K562 (cell line): Measurements from ENCODE around the gene CD109. TPM values are rescaled to one million over a fixed set of nuclear protein-coding genes. Genes with fewer than 3 reads are reported as not detected.

Experiments
- ATAC-seq: fragments of 200-7000 bp; cut with Tn5 transposase; 3 replicates; pipeline ENCODE4 v1.9.1; 2020; ENCODE audit warnings: moderate library complexity
- BruUV-seq: library from RNA; stranded (reverse); fragments of 400-500 nt; replicated peaks from 2 replicates; lab custom pipeline; 2021; lab: Mats Ljungman, UMichigan
- CTCF ChIA-PET: fragments of 300-600 bp; formaldehyde crosslinking; extraction: SDS; loops from one replicate; lab custom pipeline; 2021; ENCODE audit warnings: low intra/inter-chr PET ratio; lab: Yijun Ruan, JAX
- POLR2A ChIA-PET: fragments of 300-600, 350-650 bp; sonication (Branson Sonifier 250); formaldehyde crosslinking; extraction: SDS; loops from one replicate; lab custom pipeline; 2021; ENCODE audit warnings: antibody characterized with exemption, inconsistent platforms; lab: Yijun Ruan, JAX
- DNase-seq, 4 experiments: peaks; one replicate each; pipeline versions ENCODE4 v3.0.0 to v3.0.0-alpha.2; 2011 to 2018; ENCODE audit warnings: low spot score in 3 of 4, mixed read lengths in 3 of 4; ENCODE audit errors: extremely low read depth in 1 of 4
- FAIRE-seq: peaks from 2 replicates; lab custom pipeline; 2011; peaks lifted over from hg19 to GRCh38; lab: Jason Lieb, UNC
- H2AFZ ChIP-seq: 2 replicates; pipeline ENCODE4 v1.6.0; 2011; ENCODE audit warnings: low read depth, low read length, control low read depth, inconsistent platforms
- H3K27ac ChIP-seq: fragments of 200-600 bp; 3 replicates; pipeline ENCODE4 v1.8.0; 2011; ENCODE audit warnings: low read depth, mild to moderate bottlenecking, control low read depth, inconsistent platforms, low read length, moderate library complexity, mixed read lengths; ENCODE audit errors: extremely low read depth
- H3K27me3 ChIP-seq, 2 experiments: fragments of 300-600 bp in 1 of 2; 2 replicates in 1 of 2; 3 replicates in 1 of 2; pipeline versions ENCODE4 v1.6.0 to v1.8.0; 2011; ENCODE audit warnings: inconsistent platforms in 2 of 2, low read length in 2 of 2, mild to moderate bottlenecking in 1 of 2, mixed read lengths in 1 of 2, moderate library complexity in 1 of 2; ENCODE audit not compliant: control insufficient read depth in 2 of 2, insufficient read depth in 2 of 2
- H3K36me3 ChIP-seq: fragments of 300-600 bp; 3 replicates; pipeline ENCODE4 v1.8.0; 2011; ENCODE audit warnings: mild to moderate bottlenecking, low read length, inconsistent platforms; ENCODE audit not compliant: control insufficient read depth, insufficient read depth
- H3K4me1 ChIP-seq, 2 experiments: fragments of 200-600 bp in 1 of 2; replicated peaks in 1 of 2; 2 replicates in 1 of 2; 3 replicates in 1 of 2; pipeline versions ENCODE4 v1.5.1 to v1.8.0; 2011; ENCODE audit warnings: inconsistent platforms in 2 of 2, low read length in 2 of 2, mild to moderate bottlenecking in 1 of 2, mixed read lengths in 1 of 2, moderate library complexity in 1 of 2; ENCODE audit not compliant: control insufficient read depth in 2 of 2, insufficient read depth in 2 of 2
- H3K4me2 ChIP-seq: 2 replicates; pipeline ENCODE4 v1.6.1; 2011; ENCODE audit warnings: low read length, control low read depth, inconsistent platforms, mixed read lengths; ENCODE audit not compliant: insufficient read depth
- H3K4me3 ChIP-seq: fragments of 200-600 bp; sonication (generic), shearing (Covaris generic); 2 replicates; pipeline ENCODE4 v1.5.1; 2016; ENCODE audit warnings: control low read depth, inconsistent platforms
- H3K79me2 ChIP-seq: fragments of 200-600 bp; 3 replicates; pipeline ENCODE4 v1.8.0; 2011; ENCODE audit warnings: low read length, inconsistent platforms; ENCODE audit not compliant: control insufficient read depth, insufficient read depth
- H3K9ac ChIP-seq, 2 experiments: 2 replicates each; pipeline versions ENCODE4 v1.6.0 to v1.6.1; 2011; ENCODE audit warnings: low read depth in 2 of 2, low read length in 2 of 2, control low read depth in 1 of 2, inconsistent platforms in 1 of 2, mild to moderate bottlenecking in 1 of 2, mixed read lengths in 1 of 2; ENCODE audit not compliant: insufficient read depth in 1 of 2
- H3K9me1 ChIP-seq: one replicate; pipeline ENCODE4 v1.6.0; 2011; ENCODE audit warnings: inconsistent platforms, mild to moderate bottlenecking, low read length, moderate library complexity; ENCODE audit not compliant: control insufficient read depth, insufficient read depth
- H3K9me3 ChIP-seq: replicated peaks from 2 replicates; pipeline ENCODE4 v1.5.1; 2011; ENCODE audit warnings: low read depth, low read length, inconsistent platforms; ENCODE audit not compliant: control insufficient read depth, insufficient read depth
- H4K20me1 ChIP-seq: replicated peaks from 2 replicates; pipeline ENCODE4 v1.6.1; 2011; ENCODE audit warnings: low read length, inconsistent platforms, mixed read lengths; ENCODE audit not compliant: control insufficient read depth, insufficient read depth
- CCNT2 ChIP-seq: IDR thresholded peaks from 2 replicates; pipeline ENCODE4 v1.6.1; 2011; ENCODE audit warnings: borderline replicate concordance, low read depth, mild to moderate bottlenecking, moderate library complexity, mixed read lengths, low read length; ENCODE audit not compliant: insufficient read length; ENCODE audit errors: extremely low read depth
- E2F3 ChIP-seq: fragments of 250-450 bp; sonication (Bioruptor Pico); IDR thresholded peaks from 2 replicates; pipeline ENCODE4 v1.4.0; 2020; ENCODE audit warnings: mild to moderate bottlenecking
- GTF2F1 ChIP-seq: IDR thresholded peaks from 2 replicates; pipeline ENCODE4 v1.6.1; 2011; ENCODE audit warnings: low read depth, low read length, improper control_type of control experiment
- KLF13 ChIP-seq: fragments of 450-650 bp; IDR thresholded peaks from 2 replicates; pipeline ENCODE4 v1.6.1; 2016; ENCODE audit warnings: missing genetic modification characterization, low read depth, mild to moderate bottlenecking, missing compliant biosample characterization, moderate library complexity, borderline replicate concordance
- MTA1 ChIP-seq: fragments of 450-650 bp; IDR thresholded peaks from 2 replicates; pipeline ENCODE4 v1.6.1; 2017; ENCODE audit warnings: borderline replicate concordance
- MXI1 ChIP-seq: IDR thresholded peaks from 2 replicates; pipeline ENCODE4 v1.6.1; 2011; ENCODE audit warnings: low read depth, mild to moderate bottlenecking, improper control_type of control experiment, low read length
- MYBL2 ChIP-seq, 2 experiments: fragments of 450-650 bp in 1 of 2; sonication (generic) in 1 of 2; formaldehyde crosslinking in 1 of 2; IDR thresholded peaks; 2 replicates each; pipeline versions ENCODE4 v1.6.1 to v1.8.1; 2017 to 2022; ENCODE audit warnings: borderline replicate concordance in 1 of 2, inconsistent platforms in 1 of 2, low read depth in 1 of 2, mild to moderate bottlenecking in 1 of 2, missing genetic modification reagents in 1 of 2, moderate library complexity in 1 of 2
- NEUROD1 ChIP-seq: fragments of 150-350 bp; IDR thresholded peaks from 2 replicates; pipeline ENCODE4 v1.6.1; 2014; ENCODE audit warnings: borderline replicate concordance, low read length, low read depth; ENCODE audit not compliant: partially characterized antibody
- PHB2 ChIP-seq: fragments of 450-650 bp; IDR thresholded peaks from 2 replicates; pipeline ENCODE4 v1.6.1; 2017; ENCODE audit warnings: low read depth
- RAD51 ChIP-seq: fragments of 450-650 bp; IDR thresholded peaks from 2 replicates; pipeline ENCODE4 v1.7.1; 2016; ENCODE audit warnings: low read depth, mild to moderate bottlenecking, borderline replicate concordance
- RBM17 ChIP-seq: fragments of 200-400 bp; formaldehyde crosslinking; IDR thresholded peaks from 2 replicates; pipeline ENCODE4 v1.6.1; 2017; ENCODE audit warnings: low read depth, mild to moderate bottlenecking, low read length, borderline replicate concordance
- RHOXF2B ChIP-seq: fragments of 250-450 bp; sonication (Bioruptor Pico); conservative IDR thresholded peaks from 2 replicates; pipeline ENCODE4 v1.5.1; 2021
- SAFB ChIP-seq: fragments of 200-400 bp; formaldehyde crosslinking; IDR thresholded peaks from 2 replicates; pipeline ENCODE4 v1.6.1; 2017; ENCODE audit warnings: low read depth, low read length, borderline replicate concordance
- SETDB1 ChIP-seq: IDR thresholded peaks from one replicate; pipeline ENCODE4 v1.6.1; 2012; ENCODE audit warnings: low read length, control low read depth, inconsistent platforms
- XRCC5 ChIP-seq: fragments of 200-400 bp; formaldehyde crosslinking; IDR thresholded peaks from 2 replicates; pipeline ENCODE4 v1.6.1; 2017; ENCODE audit warnings: low read depth, mild to moderate bottlenecking, low read length
- ZMIZ1 ChIP-seq, 2 experiments: fragments of 150-350 bp in 1 of 2; IDR thresholded peaks; 2 replicates each; pipeline ENCODE4 v1.6.1; 2012 to 2016; ENCODE audit warnings: low read depth in 2 of 2, low read length in 2 of 2, mild to moderate bottlenecking in 1 of 2, moderate library complexity in 1 of 2
- ZNF655 ChIP-seq: fragments of 250-450 bp; sonication (Bioruptor Pico); IDR thresholded peaks from 2 replicates; pipeline ENCODE4 v1.5.0; 2021
- ZNF764 ChIP-seq: fragments of 250-450 bp; sonication (Bioruptor Pico); IDR thresholded peaks from 2 replicates; pipeline ENCODE4 v1.4.0; 2020; ENCODE audit warnings: low read depth, mild to moderate bottlenecking, moderate library complexity
- WGBS: fragments of 100-300 bp; shearing (Covaris generic); methylation state at CpG from one replicate; pipeline ENCODE4 v1.1.6; 2016; ENCODE audit warnings: low coverage, mixed read lengths; ENCODE audit not compliant: insufficient coverage; ENCODE audit errors: missing lambda C conversion rate; 5-methylcytosine and 5-hydroxymethylcytosine counted together
- in situ Hi-C: fragments of 300-500 bp; cut with MboI; formaldehyde crosslinking; loops from 4 replicates; pipeline ENCODE4 v1.15.0; 2018; ENCODE audit warnings: inconsistent platforms, mixed read lengths
- intact Hi-C: fragments of 100-400 bp; cut with micrococcal nuclease; formaldehyde crosslinking; loops from 2 replicates; pipeline ENCODE4 v1.14.2; 2022
- polyA plus RNA-seq, 8 experiments: library from polyadenylated mRNA; depleted of rRNA in 4 of 8; stranded (reverse) in 5 of 8; unstranded in 3 of 8; fragments of >200 nt; fragmentation: Nextera tagmentation in 2 of 8; fragmentation: Illumina TruSeq in 1 of 8; extraction: Ambion mirVana in 2 of 8; extraction: Trizol in 1 of 8; gene quantifications; 2 replicates each; pipeline versions ENCODE4 v1.2.1 to v1.2.3, GENCODE V29; 2011 to 2014; ENCODE audit warnings: inconsistent platforms in 1 of 8, missing spikeins in 1 of 8
- total RNA-seq, 7 experiments: library from RNA; depleted of rRNA in 6 of 7; stranded (reverse); fragments of >200 nt in 6 of 7; fragmentation: Illumina TruSeq in 2 of 7; extraction: Trizol in 2 of 7; gene quantifications; 2 replicates each; pipeline versions ENCODE4 v1.2.1 to v1.2.3, GENCODE V29; 2011 to 2021; ENCODE audit warnings: low replicate concordance in 1 of 7

Gene CD109
- total and polyA plus RNA-seq, 9 of the 15 experiments (the other 6 are each of a cell fraction or from before 2014, with no cell fraction given): under 0.01 to 0.22 (median 0.11) TPM

GRCh38 chr6:73666393-73666792 lies 29.6 kb upstream of the CD109 start:
- ChIA-PET POLR2A (no interaction called here), CTCF (interaction anchor here (0.6 kb wide), 1 partner anchor 56 kb away, joined by 3 read pairs; no protein-coding TSS in a partner anchor)
- no TSS peak for BruUV-seq
- no peak overlapping the region for H3K4me3 ChIP-seq
- peaks cover 0 to 2% of the 10 kb centered on the region in 2 experiments; a peak in 1 of 5 replicates for H3K27me3 ChIP-seq
- in situ Hi-C loops: no loop called here
- ATAC-seq (no peak), FAIRE-seq (no peak), DNase-seq (no peak)
- no peaks in the 10 kb centered on the region for H3K9me1 ChIP-seq
- H2AFZ ChIP-seq: no peak overlapping the region
- intact Hi-C loops: no loop called here
- no peaks in the 10 kb centered on the region for H3K9me3 ChIP-seq
- 5% methylated on average over 2 of the region's 2 CpGs for WGBS
- H3K9ac ChIP-seq: no peak overlapping the region
- no peaks in the 10 kb centered on the region for H3K36me3 ChIP-seq
- no peaks in the 10 kb centered on the region for H3K4me1 ChIP-seq
- H3K27ac ChIP-seq: no peak overlapping the region
- no peaks in the 10 kb centered on the region for H4K20me1 ChIP-seq
- no peak overlapping the region for H3K4me2 ChIP-seq
- no peaks in the 10 kb centered on the region for H3K79me2 ChIP-seq
- TF ChIP-seq E2F3 (CRISPR knock-in tag) (no peak), RBM17 (no peak), RAD51 (no peak), NEUROD1 (no peak), CCNT2 (no peak), MTA1 (no peak), MYBL2 (IDR thresholded peaks at IDR 0.05; ENCODE audit: low read depth) (no peak), MYBL2 (CRISPR knock-in tag; IDR thresholded peaks at IDR 0.05; ENCODE audit: borderline replicate concordance) (no peak), PHB2 (no peak), ZMIZ1 (IDR thresholded peaks at IDR 0.05; ENCODE audit: low read depth in 2 of 2, low read length in 2 of 2) (no peak), ZNF655 (no peak), KLF13 (no peak), ZNF764 (no peak), XRCC5 (no peak), SAFB (no peak), SETDB1 (no peak), GTF2F1 (no peak), RHOXF2B (no peak), MXI1 (no peak)
